MG63 (cell line): ENCODE data around the gene CCR5AS.
"Not testable (repeated sequence)": the region's sequence is repeated elsewhere in the genome, so short reads cannot be mapped to it uniquely, and the experiment has no call there.

ENCODE experiments used
- DNase-seq: peaks from one replicate; pipeline ENCODE4 v3.0.0-alpha.2; 2020
- H3K27me3 ChIP-seq: fragments of 250-450 bp; sonication (Bioruptor Pico); 2 replicates; pipeline ENCODE4 v1.5.1; 2020; ENCODE audit warnings: mild to moderate bottlenecking, moderate library complexity
- H3K36me3 ChIP-seq: fragments of 250-450 bp; sonication (Bioruptor Pico); 2 replicates; pipeline ENCODE4 v1.5.1; 2020; ENCODE audit warnings: mild to moderate bottlenecking, moderate library complexity
- H3K4me3 ChIP-seq: fragments of 250-450 bp; sonication (Bioruptor Pico); 2 replicates; pipeline ENCODE4 v1.5.1; 2020; ENCODE audit warnings: mild to moderate bottlenecking, moderate library complexity
- H3K9me3 ChIP-seq: fragments of 250-450 bp; sonication (Bioruptor Pico); 2 replicates; pipeline ENCODE4 v1.5.1; 2020; ENCODE audit warnings: mild to moderate bottlenecking, moderate library complexity

Gene CCR5AS

GRCh38 chr3:46354984-46355383, 51.9 kb downstream of the CCR5AS start:
- H3K9me3 ChIP-seq, result no peaks in the 10 kb centered on the region
- no peak overlapping the region for H3K4me3 ChIP-seq
- no peaks in the 10 kb centered on the region for H3K27me3 ChIP-seq
- H3K36me3 ChIP-seq, result no peaks in the 10 kb centered on the region
- no peak for DNase-seq

- Histone ChIP-seq H3K4me3 (no peak overlapping the region), H3K9me3 (no peaks in the 10 kb centered on the region), H3K27me3 (no peaks in the 10 kb centered on the region), H3K36me3 (no peaks in the 10 kb centered on the region)
- DNase-seq, result no peak
Measured at GRCh38 chr3:46354478-46354877, 52.4 kb downstream of the CCR5AS start.

GRCh38 chr3:46353647-46354410, 53.0 kb downstream of the CCR5AS start, which contains the start of gene CCR2:
CCR2 (plus strand) TSS chr3:46354111; CDS start chr3:46357528, 3,417 bp downstream.
- Histone ChIP-seq H3K9me3 (no peaks in the 10 kb centered on the region), H3K27me3 (no peaks in the 10 kb centered on the region), H3K4me3 (no peak within 1 kb of the TSS), H3K36me3 (no peaks in the 10 kb centered on the region)
- no peak for DNase-seq

GRCh38 chr3:46353090-46353489, 53.8 kb downstream of the CCR5AS start:
- Histone ChIP-seq H3K36me3 (no peaks in the 10 kb centered on the region), H3K4me3 (no peak overlapping the region), H3K9me3 (no peaks in the 10 kb centered on the region), H3K27me3 (no peaks in the 10 kb centered on the region)
- DNase-seq, result no peak

GRCh38 chr3:46351646-46352045, 55.2 kb downstream of the CCR5AS start:
- Histone ChIP-seq H3K36me3 (no peaks in the 10 kb centered on the region), H3K4me3 (no peak overlapping the region), H3K27me3 (no peaks in the 10 kb centered on the region), H3K9me3 (no peaks in the 10 kb centered on the region)
- no peak for DNase-seq

GRCh38 chr3:46350262-46350565, 56.7 kb downstream of the CCR5AS start:
- no peaks in the 10 kb centered on the region for H3K9me3 ChIP-seq
- H3K36me3 ChIP-seq, result no peaks in the 10 kb centered on the region
- no peak for DNase-seq
- no peak overlapping the region for H3K4me3 ChIP-seq
- no peaks in the 10 kb centered on the region for H3K27me3 ChIP-seq

- DNase-seq, result no peak
- Histone ChIP-seq H3K9me3 (no peaks in the 10 kb centered on the region), H3K4me3 (no peak overlapping the region), H3K36me3 (no peaks in the 10 kb centered on the region), H3K27me3 (no peaks in the 10 kb centered on the region)
Measured at GRCh38 chr3:46349484-46350261, 57.2 kb downstream of the CCR5AS start.

GRCh38 chr3:46348823-46349482, 57.9 kb downstream of the CCR5AS start:
- Histone ChIP-seq H3K4me3 (no peak overlapping the region), H3K27me3 (no peaks in the 10 kb centered on the region), H3K36me3 (no peaks in the 10 kb centered on the region), H3K9me3 (no peaks in the 10 kb centered on the region)
- no peak for DNase-seq

- H3K9me3 ChIP-seq, result no peaks in the 10 kb centered on the region
- no peaks in the 10 kb centered on the region for H3K36me3 ChIP-seq
- no peak for DNase-seq
- no peak overlapping the region for H3K4me3 ChIP-seq
- H3K27me3 ChIP-seq, result no peaks in the 10 kb centered on the region
Measured at GRCh38 chr3:46344476-46344875, 62.4 kb downstream of the CCR5AS start.

GRCh38 chr3:46338840-46339239, 68.0 kb downstream of the CCR5AS start:
- no peak for DNase-seq
- Histone ChIP-seq H3K36me3 (no peaks in the 10 kb centered on the region), H3K4me3 (no peak overlapping the region), H3K27me3 (no peaks in the 10 kb centered on the region), H3K9me3 (no peaks in the 10 kb centered on the region)

- no peaks in the 10 kb centered on the region for H3K36me3 ChIP-seq
- H3K4me3 ChIP-seq, result no peak overlapping the region
- H3K9me3 ChIP-seq, result no peaks in the 10 kb centered on the region
- no peak for DNase-seq
- no peaks in the 10 kb centered on the region for H3K27me3 ChIP-seq
Measured at GRCh38 chr3:46337911-46338310, 69.0 kb downstream of the CCR5AS start.

GRCh38 chr3:46335541-46335940, 71.3 kb downstream of the CCR5AS start:
- Histone ChIP-seq H3K4me3 (no peak overlapping the region), H3K27me3 (no peaks in the 10 kb centered on the region), H3K36me3 (no peaks in the 10 kb centered on the region), H3K9me3 (no peaks in the 10 kb centered on the region)
- no peak for DNase-seq

- peak; percentile 20 for DNase-seq
- H3K9me3 ChIP-seq, result no peaks in the 10 kb centered on the region
- no peak overlapping the region for H3K4me3 ChIP-seq
- H3K36me3 ChIP-seq, result no peaks in the 10 kb centered on the region
- H3K27me3 ChIP-seq, result no peaks in the 10 kb centered on the region
Measured at GRCh38 chr3:46334741-46335478, 72.0 kb downstream of the CCR5AS start.

- not testable (repeated sequence) for H3K9me3 ChIP-seq, H3K4me3 ChIP-seq, H3K36me3 ChIP-seq, H3K27me3 ChIP-seq
- DNase-seq, result peak; percentile 4
Measured at GRCh38 chr3:46330676-46331075, 76.2 kb downstream of the CCR5AS start.

GRCh38 chr3:46325645-46326300, 81.1 kb downstream of the CCR5AS start:
- Histone ChIP-seq H3K4me3 (no peak overlapping the region), H3K36me3 (no peaks in the 10 kb centered on the region), H3K27me3 (no peaks in the 10 kb centered on the region), H3K9me3 (0 out of 2 replicates have a peak, but pooled peaks cover 4% of the 10 kb centered on the region)
- DNase-seq, result peak; percentile 2

GRCh38 chr3:46324036-46324435, 82.8 kb downstream of the CCR5AS start:
- no peak overlapping the region for H3K4me3 ChIP-seq
- H3K27me3 ChIP-seq, result no peaks in the 10 kb centered on the region
- no peaks in the 10 kb centered on the region for H3K36me3 ChIP-seq
- DNase-seq, result no peak
- H3K9me3 ChIP-seq, result 0 out of 2 replicates have a peak, but pooled peaks cover 4% of the 10 kb centered on the region
